SK-N-SH treated with all-trans-retinoic acid at 6 μM for 48 hours (cell line): ENCODE measurements around the gene UBA6.

Experiments
- ATAC-seq: fragments of 200-7000 bp; cut with Tn5 transposase; 3 replicates; pipeline ENCODE4 v1.9.1; 2020; ENCODE audit warnings: mild to moderate bottlenecking, moderate library complexity
- BACH2 ChIP-seq: fragments of 250-450 bp; sonication (Bioruptor Pico); IDR thresholded peaks from 2 replicates; pipeline ENCODE4 v1.9.0; 2021; ENCODE audit warnings: mild to moderate bottlenecking, borderline replicate concordance
- CSDC2 ChIP-seq: fragments of 250-450 bp; sonication (Bioruptor Pico); IDR thresholded peaks from 2 replicates; pipeline ENCODE4 v1.5.0; 2020; ENCODE audit warnings: mild to moderate bottlenecking, moderate library complexity
- ESRRG ChIP-seq: fragments of 250-450 bp; sonication (Bioruptor Pico); IDR thresholded peaks from 2 replicates; pipeline ENCODE4 v1.6.1; 2021; ENCODE audit warnings: mild to moderate bottlenecking
- GLIS3 ChIP-seq: fragments of 250-450 bp; sonication (Bioruptor Pico); IDR thresholded peaks from 2 replicates; pipeline ENCODE4 v1.5.0; 2020; ENCODE audit warnings: mild to moderate bottlenecking, moderate library complexity
- OSR1 ChIP-seq: fragments of 250-450 bp; sonication (Bioruptor Pico); IDR thresholded peaks from 2 replicates; pipeline ENCODE4 v1.8.0; 2022; ENCODE audit warnings: moderate library complexity, mild to moderate bottlenecking, inconsistent platforms
- POU6F1 ChIP-seq: fragments of 250-450 bp; sonication (Bioruptor Pico); IDR thresholded peaks from 2 replicates; pipeline ENCODE4 v1.8.0; 2021; ENCODE audit warnings: low read depth, mild to moderate bottlenecking, moderate library complexity, borderline replicate concordance
- PPARA ChIP-seq: fragments of 250-450 bp; sonication (Bioruptor Pico); IDR thresholded peaks from 2 replicates; pipeline ENCODE4 v1.5.0; 2020; ENCODE audit warnings: mild to moderate bottlenecking, borderline replicate concordance
- RARB ChIP-seq: fragments of 250-450 bp; sonication (Bioruptor Pico); IDR thresholded peaks from 2 replicates; pipeline ENCODE4 v1.8.0; 2021; ENCODE audit warnings: mild to moderate bottlenecking, moderate library complexity
- TCF4 ChIP-seq: fragments of 250-450 bp; sonication (Bioruptor Pico); IDR thresholded peaks from 2 replicates; pipeline ENCODE4 v1.8.0; 2021; ENCODE audit warnings: mild to moderate bottlenecking, moderate library complexity, borderline replicate concordance
- TOX ChIP-seq: fragments of 250-450 bp; sonication (Bioruptor Pico); IDR thresholded peaks from 2 replicates; pipeline ENCODE4 v1.8.0; 2021; ENCODE audit warnings: mild to moderate bottlenecking, moderate library complexity, borderline replicate concordance
- TSHZ2 ChIP-seq: fragments of 250-450 bp; sonication (Bioruptor Pico); IDR thresholded peaks from 2 replicates; pipeline ENCODE4 v1.5.0; 2020; ENCODE audit warnings: mild to moderate bottlenecking, moderate library complexity
- ZFP3 ChIP-seq: fragments of 250-450 bp; sonication (Bioruptor Pico); IDR thresholded peaks from 2 replicates; pipeline ENCODE4 v1.5.0; 2020; ENCODE audit warnings: mild to moderate bottlenecking, moderate library complexity
- ZFP30 ChIP-seq: fragments of 450-650 bp; formaldehyde crosslinking; IDR thresholded peaks from 2 replicates; pipeline ENCODE4 v1.5.0; 2022; ENCODE audit warnings: mild to moderate bottlenecking, moderate library complexity
- ZNF565 ChIP-seq: fragments of 450-650 bp; formaldehyde crosslinking; conservative IDR thresholded peaks from 2 replicates; pipeline ENCODE4 v1.5.0; 2020; ENCODE audit warnings: low read depth, mild to moderate bottlenecking, moderate library complexity
- ZNF70 ChIP-seq: fragments of 450-650 bp; formaldehyde crosslinking; IDR thresholded peaks from 2 replicates; pipeline ENCODE4 v1.5.0; 2020; ENCODE audit warnings: mild to moderate bottlenecking, moderate library complexity
- TF ChIP-seq, protein P1 (sequence below): fragments of 250-450 bp; sonication (Bioruptor Pico); IDR thresholded peaks from 2 replicates; pipeline ENCODE4 v1.8.0; 2020; ENCODE audit warnings: mild to moderate bottlenecking, moderate library complexity, borderline replicate concordance
- TF ChIP-seq, protein P2 (sequence below): fragments of 250-450 bp; sonication (Bioruptor Pico); IDR thresholded peaks from 2 replicates; pipeline ENCODE4 v1.5.1; 2020; ENCODE audit warnings: low read depth, mild to moderate bottlenecking, moderate library complexity

The UBA6 gene

DNA sequence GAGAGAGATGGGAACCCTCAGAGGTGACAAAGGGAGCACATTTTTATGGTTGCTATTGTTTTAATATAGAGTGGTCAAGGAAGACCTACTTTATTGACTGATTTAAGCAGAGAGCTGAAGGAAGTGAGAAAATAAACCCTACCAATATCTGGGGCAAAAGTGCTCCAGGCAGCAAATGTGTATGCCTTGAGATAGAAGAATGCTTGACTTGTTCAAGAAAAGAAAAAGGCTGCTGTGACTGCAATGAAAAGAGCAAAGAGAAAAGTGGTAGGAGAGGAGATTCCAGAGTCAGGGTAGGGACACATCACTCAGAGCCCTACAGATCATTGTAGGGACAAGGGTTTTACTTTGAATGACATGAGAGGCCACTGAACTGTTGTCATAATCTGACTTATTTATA is 116.5 kb downstream of the UBA6 start:
- no peak for ATAC-seq
- TF ChIP-seq, protein P1, sequence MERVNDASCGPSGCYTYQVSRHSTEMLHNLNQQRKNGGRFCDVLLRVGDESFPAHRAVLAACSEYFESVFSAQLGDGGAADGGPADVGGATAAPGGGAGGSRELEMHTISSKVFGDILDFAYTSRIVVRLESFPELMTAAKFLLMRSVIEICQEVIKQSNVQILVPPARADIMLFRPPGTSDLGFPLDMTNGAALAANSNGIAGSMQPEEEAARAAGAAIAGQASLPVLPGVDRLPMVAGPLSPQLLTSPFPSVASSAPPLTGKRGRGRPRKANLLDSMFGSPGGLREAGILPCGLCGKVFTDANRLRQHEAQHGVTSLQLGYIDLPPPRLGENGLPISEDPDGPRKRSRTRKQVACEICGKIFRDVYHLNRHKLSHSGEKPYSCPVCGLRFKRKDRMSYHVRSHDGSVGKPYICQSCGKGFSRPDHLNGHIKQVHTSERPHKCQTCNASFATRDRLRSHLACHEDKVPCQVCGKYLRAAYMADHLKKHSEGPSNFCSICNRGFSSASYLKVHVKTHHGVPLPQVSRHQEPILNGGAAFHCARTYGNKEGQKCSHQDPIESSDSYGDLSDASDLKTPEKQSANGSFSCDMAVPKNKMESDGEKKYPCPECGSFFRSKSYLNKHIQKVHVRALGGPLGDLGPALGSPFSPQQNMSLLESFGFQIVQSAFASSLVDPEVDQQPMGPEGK (CRISPR knock-in tag) = no peak
- no peak for TF ChIP-seq ZFP3 (CRISPR knock-in tag)
- TF ChIP-seq, protein P2, sequence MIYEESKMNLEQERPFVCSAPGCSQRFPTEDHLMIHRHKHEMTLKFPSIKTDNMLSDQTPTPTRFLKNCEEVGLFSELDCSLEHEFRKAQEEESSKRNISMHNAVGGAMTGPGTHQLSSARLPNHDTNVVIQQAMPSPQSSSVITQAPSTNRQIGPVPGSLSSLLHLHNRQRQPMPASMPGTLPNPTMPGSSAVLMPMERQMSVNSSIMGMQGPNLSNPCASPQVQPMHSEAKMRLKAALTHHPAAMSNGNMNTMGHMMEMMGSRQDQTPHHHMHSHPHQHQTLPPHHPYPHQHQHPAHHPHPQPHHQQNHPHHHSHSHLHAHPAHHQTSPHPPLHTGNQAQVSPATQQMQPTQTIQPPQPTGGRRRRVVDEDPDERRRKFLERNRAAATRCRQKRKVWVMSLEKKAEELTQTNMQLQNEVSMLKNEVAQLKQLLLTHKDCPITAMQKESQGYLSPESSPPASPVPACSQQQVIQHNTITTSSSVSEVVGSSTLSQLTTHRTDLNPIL (CRISPR knock-in tag) = no peak
- TF ChIP-seq RARB (CRISPR knock-in tag) = no peak

DNA sequence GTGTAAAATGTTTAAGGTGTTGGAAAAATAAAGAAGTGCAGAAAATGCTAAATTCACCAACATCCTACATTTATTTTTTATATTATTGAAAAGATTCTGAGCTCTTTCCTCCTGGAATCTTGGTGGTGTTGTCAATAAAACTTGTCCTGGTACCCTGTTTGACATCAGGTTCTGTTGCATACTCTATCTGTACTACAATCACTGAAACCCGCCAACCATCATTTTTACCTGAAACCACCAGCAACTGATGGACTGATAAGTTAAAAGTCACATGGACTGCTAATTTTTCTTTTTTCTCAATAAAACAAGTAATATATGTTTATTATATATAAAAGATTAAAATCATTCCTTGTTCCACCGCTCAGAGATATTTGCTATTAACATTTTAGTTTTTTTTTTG is 119.0 kb downstream of the UBA6 start:
- ATAC-seq = no peak
- TF ChIP-seq ZFP3 (CRISPR knock-in tag) = no peak
- no peak for TF ChIP-seq ZNF565 (CRISPR knock-in tag)
- TF ChIP-seq GLIS3 (CRISPR knock-in tag) = no peak

DNA sequence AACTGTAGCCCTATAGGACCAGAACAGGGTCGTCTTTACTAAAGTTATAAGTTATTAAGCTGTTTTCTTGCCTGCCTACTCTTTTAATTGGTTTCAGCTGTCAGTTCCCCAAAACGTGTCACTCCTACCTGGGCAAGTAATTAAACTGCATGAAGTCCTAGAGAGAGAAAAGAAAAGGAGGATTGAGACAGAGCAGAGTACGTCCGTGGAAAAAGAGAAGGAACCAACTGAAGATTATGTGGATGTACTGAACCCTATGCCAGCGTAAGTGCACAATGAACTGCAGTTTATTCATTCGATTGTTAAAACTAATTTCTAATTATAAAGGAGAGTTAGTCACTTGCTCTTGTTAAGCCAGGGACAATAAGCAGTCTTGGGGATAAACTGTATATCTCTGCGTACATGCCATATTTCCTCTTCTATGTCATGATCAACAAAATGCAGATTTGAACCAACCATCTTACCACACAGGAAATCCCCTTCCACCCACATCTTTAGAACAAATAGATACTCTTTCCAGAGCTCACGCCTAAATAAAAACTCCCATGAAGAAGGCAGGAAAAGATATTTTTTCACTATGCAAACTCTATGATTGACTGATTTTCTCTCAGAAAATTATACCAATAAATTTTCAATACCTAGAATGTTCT is 119.6 kb downstream of the UBA6 start:
- no peak for ATAC-seq
- no peak for TF ChIP-seq ZNF565 (CRISPR knock-in tag)
- no peak for TF ChIP-seq TCF4
- TF ChIP-seq OSR1 (CRISPR knock-in tag) = no peak
- no peak for TF ChIP-seq ZFP3 (CRISPR knock-in tag)
- TF ChIP-seq CSDC2 = no peak
- TF ChIP-seq GLIS3 (CRISPR knock-in tag) = no peak
- TF ChIP-seq, protein P2 (CRISPR knock-in tag) = no peak
- TF ChIP-seq ZFP30 (CRISPR knock-in tag) = no peak
- no peak for TF ChIP-seq PPARA (CRISPR knock-in tag)
- TF ChIP-seq ESRRG (CRISPR knock-in tag) = no peak
- TF ChIP-seq BACH2 (CRISPR knock-in tag) = no peak
- TF ChIP-seq TOX (CRISPR knock-in tag) = no peak
- no peak for TF ChIP-seq POU6F1 (CRISPR knock-in tag)
- TF ChIP-seq ZNF70 (CRISPR knock-in tag) = no peak
- TF ChIP-seq TSHZ2 (CRISPR knock-in tag) = no peak
- TF ChIP-seq, protein P1 (CRISPR knock-in tag) = no peak
